ENCODE results near the gene SLA2. TPM values are rescaled to one million over a fixed set of nuclear protein-coding genes. Genes with fewer than 3 reads are reported as not detected.

Gene SLA2
- total RNA-seq, 1 experiment from 2014 or later, result 0.13 TPM

DNA sequence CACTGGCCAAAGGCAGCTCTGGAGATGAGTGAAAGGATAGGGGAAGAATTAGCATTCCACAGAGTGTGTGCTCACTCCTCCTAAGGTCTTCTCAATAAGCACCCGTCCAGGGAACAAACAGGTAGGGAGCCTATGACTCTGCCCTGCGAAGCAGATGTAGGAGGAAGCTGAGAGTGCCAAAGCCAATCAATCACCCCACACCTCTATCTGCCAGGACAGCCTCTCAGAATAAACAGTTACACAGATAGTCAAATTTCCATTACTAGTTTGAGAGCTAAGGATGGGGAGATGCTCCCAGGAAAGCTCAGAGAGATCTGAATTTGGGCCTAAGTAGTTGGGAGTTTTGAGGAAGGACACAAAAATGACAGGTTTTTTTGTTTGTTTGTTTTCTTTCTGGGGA lies 40.5 kb upstream of the SLA2 start:
- Histone ChIP-seq H3K4me1 (ENCODE audit: control insufficient read depth, insufficient read depth, low read length) (no peaks in the 10 kb centered on the region), H3K27me3 (ENCODE audit: control insufficient read depth, insufficient read depth, low read length) (no peaks in the 10 kb centered on the region), H3K36me3 (ENCODE audit: control insufficient read depth, insufficient read depth, low read length) (no peaks in the 10 kb centered on the region), H3K4me3 (ENCODE audit: low read depth in 2 of 2, low read length in 2 of 2) (no peak overlapping the region), H3K27ac (ENCODE audit: low read length) (no peak overlapping the region), H3K9me3 (ENCODE audit: control insufficient read depth, insufficient read depth, low read depth, low read length) (no peaks in the 10 kb centered on the region)
- ChIA-PET POLR2A (no interaction called here), CTCF (no interaction called here)
- ATAC-seq, result no peak
- intact Hi-C loops (cut with micrococcal nuclease; ENCODE audit: unreplicated experiment) (no loop called here), in situ Hi-C loops (cut with HindIII; ENCODE audit: low pct_unique_long_range_greater_than_20kb, low sequenced_read_pairs) (no loop called here)
- TF ChIP-seq, protein P1, sequence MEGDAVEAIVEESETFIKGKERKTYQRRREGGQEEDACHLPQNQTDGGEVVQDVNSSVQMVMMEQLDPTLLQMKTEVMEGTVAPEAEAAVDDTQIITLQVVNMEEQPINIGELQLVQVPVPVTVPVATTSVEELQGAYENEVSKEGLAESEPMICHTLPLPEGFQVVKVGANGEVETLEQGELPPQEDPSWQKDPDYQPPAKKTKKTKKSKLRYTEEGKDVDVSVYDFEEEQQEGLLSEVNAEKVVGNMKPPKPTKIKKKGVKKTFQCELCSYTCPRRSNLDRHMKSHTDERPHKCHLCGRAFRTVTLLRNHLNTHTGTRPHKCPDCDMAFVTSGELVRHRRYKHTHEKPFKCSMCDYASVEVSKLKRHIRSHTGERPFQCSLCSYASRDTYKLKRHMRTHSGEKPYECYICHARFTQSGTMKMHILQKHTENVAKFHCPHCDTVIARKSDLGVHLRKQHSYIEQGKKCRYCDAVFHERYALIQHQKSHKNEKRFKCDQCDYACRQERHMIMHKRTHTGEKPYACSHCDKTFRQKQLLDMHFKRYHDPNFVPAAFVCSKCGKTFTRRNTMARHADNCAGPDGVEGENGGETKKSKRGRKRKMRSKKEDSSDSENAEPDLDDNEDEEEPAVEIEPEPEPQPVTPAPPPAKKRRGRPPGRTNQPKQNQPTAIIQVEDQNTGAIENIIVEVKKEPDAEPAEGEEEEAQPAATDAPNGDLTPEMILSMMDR (IDR thresholded peaks at IDR 0.05), result no peak
- TF ChIP-seq SIN3A (IDR thresholded peaks at IDR 0.05; ENCODE audit: borderline replicate concordance, insufficient read depth, low read depth, low read length), result no peak
- TF ChIP-seq, protein P2, sequence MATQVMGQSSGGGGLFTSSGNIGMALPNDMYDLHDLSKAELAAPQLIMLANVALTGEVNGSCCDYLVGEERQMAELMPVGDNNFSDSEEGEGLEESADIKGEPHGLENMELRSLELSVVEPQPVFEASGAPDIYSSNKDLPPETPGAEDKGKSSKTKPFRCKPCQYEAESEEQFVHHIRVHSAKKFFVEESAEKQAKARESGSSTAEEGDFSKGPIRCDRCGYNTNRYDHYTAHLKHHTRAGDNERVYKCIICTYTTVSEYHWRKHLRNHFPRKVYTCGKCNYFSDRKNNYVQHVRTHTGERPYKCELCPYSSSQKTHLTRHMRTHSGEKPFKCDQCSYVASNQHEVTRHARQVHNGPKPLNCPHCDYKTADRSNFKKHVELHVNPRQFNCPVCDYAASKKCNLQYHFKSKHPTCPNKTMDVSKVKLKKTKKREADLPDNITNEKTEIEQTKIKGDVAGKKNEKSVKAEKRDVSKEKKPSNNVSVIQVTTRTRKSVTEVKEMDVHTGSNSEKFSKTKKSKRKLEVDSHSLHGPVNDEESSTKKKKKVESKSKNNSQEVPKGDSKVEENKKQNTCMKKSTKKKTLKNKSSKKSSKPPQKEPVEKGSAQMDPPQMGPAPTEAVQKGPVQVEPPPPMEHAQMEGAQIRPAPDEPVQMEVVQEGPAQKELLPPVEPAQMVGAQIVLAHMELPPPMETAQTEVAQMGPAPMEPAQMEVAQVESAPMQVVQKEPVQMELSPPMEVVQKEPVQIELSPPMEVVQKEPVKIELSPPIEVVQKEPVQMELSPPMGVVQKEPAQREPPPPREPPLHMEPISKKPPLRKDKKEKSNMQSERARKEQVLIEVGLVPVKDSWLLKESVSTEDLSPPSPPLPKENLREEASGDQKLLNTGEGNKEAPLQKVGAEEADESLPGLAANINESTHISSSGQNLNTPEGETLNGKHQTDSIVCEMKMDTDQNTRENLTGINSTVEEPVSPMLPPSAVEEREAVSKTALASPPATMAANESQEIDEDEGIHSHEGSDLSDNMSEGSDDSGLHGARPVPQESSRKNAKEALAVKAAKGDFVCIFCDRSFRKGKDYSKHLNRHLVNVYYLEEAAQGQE (IDR thresholded peaks at IDR 0.05; ENCODE audit: insufficient read depth in 1 of 2, low read depth in 2 of 2, low read length in 1 of 2), result no peak
- no peak for TF ChIP-seq POLR2AphosphoS5 (IDR thresholded peaks at IDR 0.05; ENCODE audit: low read depth, low read length)
- no peak for TF ChIP-seq TCF7L2 (IDR thresholded peaks at IDR 0.05; ENCODE audit: low read depth, low read length)
- DNase-seq (ENCODE audit: low read depth, low spot score), result no peak
- no TSS peak for BruUV-seq (replicated peaks)

DNA sequence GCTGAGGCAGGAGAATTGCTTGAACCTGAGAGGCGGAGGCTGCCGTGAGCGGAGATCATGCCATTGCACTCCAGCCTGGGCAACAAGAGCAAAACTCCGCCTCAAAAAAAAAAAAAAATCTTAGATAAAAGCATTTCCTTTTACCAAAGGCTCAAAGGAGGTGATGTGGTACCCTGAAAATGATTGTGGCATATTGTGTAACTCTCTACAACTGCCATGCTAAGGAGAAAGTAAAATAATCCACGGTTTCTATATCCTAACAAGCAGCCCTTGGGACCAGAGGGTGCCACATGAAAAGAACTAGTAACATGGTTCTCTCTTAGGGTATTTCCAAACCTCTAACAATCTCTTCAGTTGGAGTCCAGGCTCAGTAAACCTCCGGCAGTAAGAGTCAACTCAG lies 38.8 kb upstream of the SLA2 start:
- ATAC-seq (no peak), DNase-seq (ENCODE audit: low read depth, low spot score) (no peak)
- BruUV-seq (replicated peaks), result no TSS peak
- Histone ChIP-seq H3K9me3 (ENCODE audit: control insufficient read depth, insufficient read depth, low read depth, low read length) (no peaks in the 10 kb centered on the region), H3K27ac (ENCODE audit: low read length) (no peak overlapping the region), H3K4me3 (ENCODE audit: low read depth in 2 of 2, low read length in 2 of 2) (no peak overlapping the region), H3K36me3 (ENCODE audit: control insufficient read depth, insufficient read depth, low read length) (no peaks in the 10 kb centered on the region), H3K4me1 (ENCODE audit: control insufficient read depth, insufficient read depth, low read length) (no peaks in the 10 kb centered on the region), H3K27me3 (ENCODE audit: control insufficient read depth, insufficient read depth, low read length) (no peaks in the 10 kb centered on the region)
- TF ChIP-seq POLR2AphosphoS5 (IDR thresholded peaks at IDR 0.05; ENCODE audit: low read depth, low read length) (no peak), SIN3A (IDR thresholded peaks at IDR 0.05; ENCODE audit: borderline replicate concordance, insufficient read depth, low read depth, low read length) (no peak)
- ChIA-PET POLR2A (interaction anchor here (0.6 kb wide), 1 partner anchor 12 kb away, joined by 5 read pairs; no protein-coding TSS in a partner anchor), CTCF (no interaction called here)
- in situ Hi-C loops (cut with HindIII; ENCODE audit: low pct_unique_long_range_greater_than_20kb, low sequenced_read_pairs) (no loop called here), intact Hi-C loops (cut with micrococcal nuclease; ENCODE audit: unreplicated experiment) (no loop called here)

DNA sequence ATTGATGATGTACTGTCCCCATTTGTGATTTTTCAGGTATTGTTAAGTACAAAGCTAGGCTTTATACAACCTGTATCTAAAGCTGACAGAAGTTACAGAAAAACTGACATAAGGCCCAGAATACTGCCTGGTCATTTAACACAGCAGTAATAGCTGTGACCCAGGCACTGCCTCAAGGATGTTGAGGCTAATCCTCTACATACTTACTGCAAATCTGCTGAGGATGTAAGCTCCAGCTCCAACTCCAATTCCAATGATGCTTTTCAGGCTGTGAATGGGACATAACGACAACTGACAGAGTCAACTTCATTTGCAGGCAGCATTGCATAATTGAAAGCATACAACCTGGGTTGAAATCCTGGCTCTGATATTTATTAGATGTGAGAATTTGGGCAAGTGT lies 36.3 kb upstream of the SLA2 start:
- ATAC-seq, result no peak
- TF ChIP-seq, protein P1 (IDR thresholded peaks at IDR 0.05), result no peak
- TF ChIP-seq POLR2AphosphoS5 (IDR thresholded peaks at IDR 0.05; ENCODE audit: low read depth, low read length) (no peak), TCF7L2 (IDR thresholded peaks at IDR 0.05; ENCODE audit: low read depth, low read length) (no peak), SIN3A (IDR thresholded peaks at IDR 0.05; ENCODE audit: borderline replicate concordance, insufficient read depth, low read depth, low read length) (no peak)
- TF ChIP-seq, protein P2 (IDR thresholded peaks at IDR 0.05; ENCODE audit: insufficient read depth in 1 of 2, low read depth in 2 of 2, low read length in 1 of 2), result no peak

More for the DNA sequence above, 36.3 kb upstream of the SLA2 start:
- ChIA-PET POLR2A (no interaction called here), CTCF (no interaction called here)
- Histone ChIP-seq H3K4me3 (ENCODE audit: low read depth in 2 of 2, low read length in 2 of 2) (no peak overlapping the region), H3K27ac (ENCODE audit: low read length) (no peak overlapping the region), H3K27me3 (ENCODE audit: control insufficient read depth, insufficient read depth, low read length) (no peaks in the 10 kb centered on the region), H3K9me3 (ENCODE audit: control insufficient read depth, insufficient read depth, low read depth, low read length) (no peaks in the 10 kb centered on the region), H3K36me3 (ENCODE audit: control insufficient read depth, insufficient read depth, low read length) (no peaks in the 10 kb centered on the region), H3K4me1 (ENCODE audit: control insufficient read depth, insufficient read depth, low read length) (no peaks in the 10 kb centered on the region)
- intact Hi-C loops (cut with micrococcal nuclease; ENCODE audit: unreplicated experiment) (no loop called here), in situ Hi-C loops (cut with HindIII; ENCODE audit: low pct_unique_long_range_greater_than_20kb, low sequenced_read_pairs) (no loop called here)
- no TSS peak for BruUV-seq (replicated peaks)
- DNase-seq (ENCODE audit: low read depth, low spot score), result no peak
